Karpas-422 (cell line): Measurements from ENCODE around the gene SPSB3. TPM values are rescaled to one million over a fixed set of nuclear protein-coding genes. Genes with fewer than 3 reads are reported as not detected.

Experiments
- DNase-seq: peaks from one replicate; pipeline ENCODE4 v3.0.0-alpha.2; 2015
- H2AFZ ChIP-seq: fragments of 200-600 bp; sonication (generic); 2 replicates; pipeline ENCODE4 v1.6.1; 2014; ENCODE audit warnings: antibody characterized with exemption, low read length, mixed read lengths
- H3K27ac ChIP-seq: fragments of 200-600 bp; sonication (generic); 2 replicates; pipeline ENCODE4 v1.5.1; 2014; ENCODE audit warnings: mild to moderate bottlenecking, low read length, moderate library complexity
- H3K27me3 ChIP-seq: fragments of 200-600 bp; sonication (generic); 2 replicates; pipeline ENCODE4 v1.6.1; 2014; ENCODE audit warnings: low read length, mixed read lengths
- H3K36me3 ChIP-seq: fragments of 200-600 bp; sonication (generic); 2 replicates; pipeline ENCODE4 v1.6.1; 2014; ENCODE audit warnings: low read length, mixed read lengths; ENCODE audit not compliant: insufficient read depth
- H3K4me1 ChIP-seq: fragments of 200-600 bp; sonication (generic); 2 replicates; pipeline ENCODE4 v1.6.1; 2014; ENCODE audit warnings: mild to moderate bottlenecking, low read length, mixed read lengths
- H3K4me2 ChIP-seq: fragments of 200-600 bp; sonication (generic); 2 replicates; pipeline ENCODE4 v1.6.1; 2014; ENCODE audit warnings: low read length, low read depth, mild to moderate bottlenecking; ENCODE audit not compliant: poor library complexity, severe bottlenecking
- H3K4me3 ChIP-seq: fragments of 200-600 bp; sonication (generic); 2 replicates; pipeline ENCODE4 v1.5.1; 2014; ENCODE audit warnings: mild to moderate bottlenecking, antibody characterized with exemption, low read length, mixed read lengths
- H3K79me2 ChIP-seq: fragments of 200-600 bp; sonication (generic); 2 replicates; pipeline ENCODE4 v1.6.1; 2014; ENCODE audit warnings: mild to moderate bottlenecking, low read length, mixed read lengths
- H3K9ac ChIP-seq: fragments of 200-600 bp; sonication (generic); 2 replicates; pipeline ENCODE4 v1.6.0; 2014; ENCODE audit warnings: low read length
- H3K9me2 ChIP-seq: fragments of 200-600 bp; sonication (generic), shearing (Covaris generic); replicated peaks from 2 replicates; pipeline ENCODE4 v1.6.0; 2014; ENCODE audit warnings: mild to moderate bottlenecking, low read length, moderate library complexity; ENCODE audit not compliant: insufficient read depth
- H3K9me3 ChIP-seq: fragments of 300-700, 200-600 bp; sonication (generic); 2 replicates; pipeline ENCODE4 v1.6.1; 2014; ENCODE audit warnings: low read length, mixed read lengths
- H4K20me1 ChIP-seq: fragments of 200-600 bp; sonication (generic); 2 replicates; pipeline ENCODE4 v1.6.1; 2014; ENCODE audit warnings: mild to moderate bottlenecking, antibody characterized with exemption, low read length, low read depth; ENCODE audit not compliant: insufficient read depth
- total RNA-seq: library from RNA; depleted of rRNA; stranded (reverse); fragments of >200 nt; shearing (Covaris generic); gene quantifications from 2 replicates; pipeline ENCODE4 v1.2.3, GENCODE V29; 2014; ENCODE audit warnings: low replicate concordance

SPSB3 gene
- total RNA-seq, 1 experiment from 2014 or later, result 38.5 TPM

- Histone ChIP-seq H3K4me2 (no peak overlapping the region), H3K4me3 (no peak overlapping the region), H3K27me3 (no peaks in the 10 kb centered on the region), H4K20me1 (no peaks in the 10 kb centered on the region), H3K9ac (no peak overlapping the region), H3K36me3 (no peaks in the 10 kb centered on the region), H3K27ac (no peak overlapping the region), H2AFZ (no peak overlapping the region), H3K79me2 (no peaks in the 10 kb centered on the region), H3K9me2 (no peaks in the 10 kb centered on the region), H3K9me3 (no peaks in the 10 kb centered on the region), H3K4me1 (no peaks in the 10 kb centered on the region)
- no peak for DNase-seq
Observed at GRCh38 chr16:1792836-1793577, 10.6 kb upstream of the SPSB3 start.

GRCh38 chr16:1791943-1792812, 9.8 kb upstream of the SPSB3 start:
- no peak overlapping the region for H3K27ac ChIP-seq
- H3K79me2 ChIP-seq, result no peaks in the 10 kb centered on the region
- DNase-seq, result no peak
- H3K36me3 ChIP-seq, result no peaks in the 10 kb centered on the region
- H3K4me2 ChIP-seq, result no peak overlapping the region
- no peaks in the 10 kb centered on the region for H4K20me1 ChIP-seq
- H3K9ac ChIP-seq, result no peak overlapping the region
- H3K4me3 ChIP-seq, result no peak overlapping the region
- H3K4me1 ChIP-seq, result no peaks in the 10 kb centered on the region
- no peaks in the 10 kb centered on the region for H3K9me3 ChIP-seq
- H2AFZ ChIP-seq, result no peak overlapping the region
- H3K9me2 ChIP-seq, result no peaks in the 10 kb centered on the region
- H3K27me3 ChIP-seq, result no peaks in the 10 kb centered on the region

GRCh38 chr16:1791256-1791942, 9.0 kb upstream of the SPSB3 start:
- H3K4me3 ChIP-seq, result no peak overlapping the region
- H4K20me1 ChIP-seq, result no peaks in the 10 kb centered on the region
- no peaks in the 10 kb centered on the region for H3K36me3 ChIP-seq
- no peak overlapping the region for H2AFZ ChIP-seq
- no peaks in the 10 kb centered on the region for H3K9me3 ChIP-seq
- H3K79me2 ChIP-seq, result no peaks in the 10 kb centered on the region; the same call in 1 of the 2 replicates
- H3K4me1 ChIP-seq, result no peaks in the 10 kb centered on the region
- H3K9me2 ChIP-seq, result no peaks in the 10 kb centered on the region
- H3K9ac ChIP-seq, result no peak overlapping the region
- no peaks in the 10 kb centered on the region for H3K27me3 ChIP-seq
- DNase-seq, result no peak
- H3K27ac ChIP-seq, result no peak overlapping the region
- H3K4me2 ChIP-seq, result no peak overlapping the region

- Histone ChIP-seq H3K9me3 (no peaks in the 10 kb centered on the region), H3K4me3 (no peak overlapping the region), H3K4me2 (no peak overlapping the region), H4K20me1 (peaks cover under 1% of the 10 kb centered on the region; the same call in 1 of the 2 replicates), H2AFZ (no peak overlapping the region), H3K4me1 (no peaks in the 10 kb centered on the region), H3K9me2 (no peaks in the 10 kb centered on the region), H3K27ac (no peak overlapping the region), H3K9ac (no peak overlapping the region), H3K36me3 (no peaks in the 10 kb centered on the region), H3K27me3 (no peaks in the 10 kb centered on the region), H3K79me2 (peaks cover 5% of the 10 kb centered on the region)
- DNase-seq, result no peak
Observed at GRCh38 chr16:1790611-1791255, 8.4 kb upstream of the SPSB3 start.

- Histone ChIP-seq H3K4me1 (no peaks in the 10 kb centered on the region), H2AFZ (no peak overlapping the region), H3K9ac (no peak overlapping the region), H3K9me2 (no peaks in the 10 kb centered on the region), H3K4me2 (no peak overlapping the region), H3K36me3 (no peaks in the 10 kb centered on the region), H3K9me3 (no peaks in the 10 kb centered on the region), H3K4me3 (no peak overlapping the region), H3K27ac (no peak overlapping the region), H4K20me1 (peaks cover 6% of the 10 kb centered on the region), H3K79me2 (peaks cover 10% of the 10 kb centered on the region), H3K27me3 (no peaks in the 10 kb centered on the region)
- DNase-seq, result no peak
Observed at GRCh38 chr16:1790261-1790610, 7.9 kb upstream of the SPSB3 start.

- no peak overlapping the region for H3K4me3 ChIP-seq
- no peak for DNase-seq
- H2AFZ ChIP-seq, result no peak overlapping the region
- H3K4me2 ChIP-seq, result no peak overlapping the region
- no peaks in the 10 kb centered on the region for H3K9me2 ChIP-seq
- H3K9me3 ChIP-seq, result no peaks in the 10 kb centered on the region
- no peaks in the 10 kb centered on the region for H3K36me3 ChIP-seq
- H3K27me3 ChIP-seq, result no peaks in the 10 kb centered on the region
- H3K79me2 ChIP-seq, result peaks cover 16% of the 10 kb centered on the region
- H4K20me1 ChIP-seq, result peaks cover 10% of the 10 kb centered on the region
- no peak overlapping the region for H3K27ac ChIP-seq
- no peak overlapping the region for H3K9ac ChIP-seq
- no peaks in the 10 kb centered on the region for H3K4me1 ChIP-seq
Observed at GRCh38 chr16:1789643-1790045, 7.3 kb upstream of the SPSB3 start.

- peaks cover 25% of the 10 kb centered on the region for H3K79me2 ChIP-seq
- DNase-seq, result no peak
Observed at GRCh38 chr16:1788708-1789100, 6.3 kb upstream of the SPSB3 start.

More at GRCh38 chr16:1788708-1789100, 6.3 kb upstream of the SPSB3 start:
- Histone ChIP-seq H3K27ac (no peak overlapping the region), H4K20me1 (peaks cover 15% of the 10 kb centered on the region), H3K9ac (no peak overlapping the region), H3K4me1 (peaks cover 7% of the 10 kb centered on the region), H2AFZ (no peak overlapping the region), H3K9me3 (no peaks in the 10 kb centered on the region), H3K4me3 (no peak overlapping the region), H3K36me3 (no peaks in the 10 kb centered on the region), H3K9me2 (no peaks in the 10 kb centered on the region), H3K27me3 (no peaks in the 10 kb centered on the region), H3K4me2 (no peak overlapping the region)
